A549 treated with ZK216348 at 1 μM for 4 hours (cell line): ENCODE data around the gene CCDC30. TPM values are rescaled to one million over a fixed set of nuclear protein-coding genes. Genes with fewer than 3 reads are reported as not detected.

Experiments
- total RNA-seq: library from RNA; stranded (reverse); fragments of 200-300 nt; extraction: Qiagen RNA extraction; gene quantifications from 5 replicates; pipeline ENCODE4 v1.2.3, GENCODE V29; 2022; ENCODE audit warnings: low read depth

The CCDC30 gene
- 0.94 to 1.5 TPM (median 1.2 TPM) in 5 replicates for total RNA-seq

DNA sequence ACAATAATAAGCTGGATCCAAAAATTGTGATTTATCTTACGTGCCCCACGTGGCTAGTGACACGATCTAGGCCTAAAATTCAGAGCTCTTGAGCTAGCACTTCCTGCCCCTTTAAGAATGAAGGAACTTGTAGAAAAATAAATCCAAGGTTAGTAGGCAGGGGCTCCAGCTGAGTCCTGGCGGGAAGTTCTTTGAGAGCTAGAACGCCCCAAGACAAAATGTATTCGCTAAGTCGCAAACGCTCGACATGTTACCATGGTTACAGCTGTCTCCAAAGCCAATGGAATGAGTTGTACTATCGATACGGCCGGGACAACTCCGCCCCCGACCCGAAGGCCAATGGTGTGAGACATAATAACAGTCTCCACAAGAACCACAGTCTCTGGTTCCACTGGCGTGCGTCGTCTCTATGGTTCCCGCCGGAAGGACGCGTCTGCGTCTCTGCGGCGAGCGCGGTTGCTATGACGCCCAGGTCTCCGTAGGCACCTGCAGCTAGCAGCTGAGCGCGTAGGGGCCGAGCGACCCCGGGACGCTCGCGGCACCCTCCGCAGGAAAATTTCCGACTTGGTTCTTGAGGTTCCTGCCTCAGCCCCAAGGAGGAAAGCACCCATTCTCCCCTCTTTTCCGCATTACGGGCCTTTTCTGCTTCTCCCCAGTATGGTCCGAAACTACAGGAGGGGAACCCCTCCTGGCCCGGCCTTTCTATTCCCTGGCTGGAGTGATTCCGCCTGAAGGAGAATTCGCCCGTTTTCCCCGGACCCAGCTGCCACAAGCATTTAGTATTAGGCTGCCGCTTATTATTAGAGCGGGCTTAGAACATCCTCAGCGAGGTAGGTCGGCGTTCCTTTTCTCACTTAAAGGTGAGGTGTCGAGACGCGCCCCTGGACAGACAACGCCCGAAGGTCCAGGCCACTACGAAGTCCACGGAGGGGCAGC lies at the start of gene CCDC30:
CCDC30 (plus strand) TSS at position 459 of the 936 bp plus-strand sequence. CDS start 17,266 bp downstream, outside the sequence.

DNA sequence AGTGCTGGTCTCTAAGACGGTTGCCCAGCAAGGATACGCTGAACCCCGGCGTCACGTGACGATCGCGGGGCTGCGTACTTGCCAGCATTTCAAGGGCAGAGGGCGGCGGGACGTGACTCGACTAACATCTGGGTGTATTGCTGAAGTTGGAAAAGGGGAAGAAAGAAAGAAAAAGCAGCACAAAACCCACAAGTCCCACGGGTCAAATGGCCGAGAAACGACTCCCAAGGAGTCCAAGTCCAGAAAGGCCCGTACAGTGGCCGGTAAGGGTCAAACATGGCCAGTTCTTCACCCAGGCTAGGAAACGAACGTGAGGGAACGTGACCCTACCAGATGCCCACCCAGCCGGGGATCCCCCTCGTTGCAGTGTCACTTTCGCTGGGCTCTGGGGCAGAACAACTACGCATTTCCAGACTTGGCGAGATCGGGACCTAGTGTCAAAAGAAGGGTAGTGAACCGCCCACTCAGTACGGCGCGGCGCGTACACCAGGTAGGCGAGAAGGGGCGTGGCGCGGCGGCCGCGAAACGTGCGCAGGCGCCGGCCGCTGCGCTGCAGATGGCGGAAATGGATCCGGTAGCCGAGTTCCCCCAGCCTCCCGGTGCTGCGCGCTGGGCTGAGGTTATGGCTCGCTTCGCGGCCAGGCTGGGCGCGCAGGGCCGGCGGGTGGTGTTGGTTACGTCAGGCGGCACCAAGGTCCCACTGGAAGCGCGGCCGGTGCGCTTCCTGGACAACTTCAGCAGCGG lies 6.9 kb upstream of the CCDC30 start, which contains the start of the genes PPCS and ZMYND12:
PPCS (plus strand) TSS at position 534 of the 744 bp plus-strand sequence; CDS start at position 557, 23 bp downstream.
ZMYND12 (minus strand) TSS at position 13 of the 744 bp plus-strand sequence. CDS start 25 bp downstream, outside the sequence.

DNA sequence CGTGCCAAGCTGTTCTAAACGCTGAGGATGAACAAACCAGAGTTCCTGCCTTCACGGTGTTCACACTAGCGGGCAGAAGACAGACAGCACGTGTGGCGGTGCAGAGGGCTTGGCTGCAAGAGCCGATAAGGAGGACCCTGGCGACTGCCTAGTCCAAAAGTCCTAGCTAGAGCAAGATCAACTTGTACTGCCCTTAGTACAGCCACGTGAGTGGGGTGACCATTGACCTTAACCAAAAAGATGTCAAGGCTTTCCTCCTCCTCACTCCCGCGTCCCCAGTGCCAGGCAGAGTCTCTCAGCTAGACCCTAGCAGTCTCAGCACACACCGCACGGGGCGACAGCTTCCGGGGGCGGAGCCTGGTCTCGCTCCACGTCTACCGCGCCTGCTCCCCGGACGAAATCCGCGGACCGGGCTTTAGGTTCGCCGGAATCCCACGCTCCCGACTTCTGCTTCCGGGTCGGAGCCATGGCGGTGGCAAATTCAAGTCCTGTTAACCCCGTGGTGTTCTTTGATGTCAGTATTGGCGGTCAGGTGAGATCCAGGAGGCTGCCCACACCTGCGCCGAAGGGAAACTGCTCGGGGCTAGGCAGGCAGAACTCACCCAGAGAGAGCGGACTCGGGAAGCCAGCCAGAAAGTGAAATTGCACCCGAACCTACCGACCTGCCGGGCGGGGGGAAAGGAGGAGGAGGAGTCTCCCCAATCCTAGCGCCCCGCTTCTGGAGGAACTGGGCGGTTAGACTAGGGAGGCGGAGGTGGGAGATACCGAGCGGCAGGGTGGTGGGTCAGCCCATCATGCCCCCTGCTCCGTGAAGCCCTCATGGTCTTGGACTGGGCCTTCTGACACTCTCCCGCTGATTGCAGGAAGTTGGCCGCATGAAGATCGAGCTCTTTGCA lies 195.1 kb downstream of the CCDC30 start, which contains the start of gene PPIH:
PPIH (plus strand) TSS at position 443 of the 896 bp plus-strand sequence; CDS start at position 467, 24 bp downstream.

GRCh38 chr1:42681741-42682483 lies 218.8 kb downstream of the CCDC30 start, which contains the start of gene YBX1:
TSS of gene YBX1 (plus strand) at chr1:42682418. CDS start at chr1:42682566, 148 bp downstream.

Other genes with a start within 250 kb of the CCDC30 start
- gene FOXJ3, start 128.1 kb upstream of the CCDC30 start, total RNA-seq = 12.7 to 21.9 TPM (median 18.2 TPM) in 5 replicates
- gene RIMKLA, start 82.5 kb upstream of the CCDC30 start, total RNA-seq = 0.50 to 1.1 TPM (median 0.87 TPM) in 5 replicates
- gene ZMYND12, start 7.3 kb upstream of the CCDC30 start, total RNA-seq = 0.23 to 1.2 TPM (median 0.33 TPM) in 5 replicates
- gene PPCS, start 6.7 kb upstream of the CCDC30 start, total RNA-seq = 37.2 to 48.1 TPM (median 37.6 TPM) in 5 replicates
- 56.1 to 77.7 TPM (median 57.5 TPM) in 5 replicates for gene PPIH, start 195.1 kb downstream of the CCDC30 start, total RNA-seq
- 764 to 846 TPM (median 825 TPM) in 5 replicates for gene YBX1, start 219.1 kb downstream of the CCDC30 start, total RNA-seq